ENCODE measurements around the gene PKNOX2.

Gene PKNOX2

GRCh38 chr11:125247431-125247830 is 82.9 kb downstream of the PKNOX2 start:
- Histone ChIP-seq H3K9me3 (ENCODE audit: insufficient read depth, low read length, severe bottlenecking) (no peaks in the 10 kb centered on the region), H3K4me3 (ENCODE audit: low read depth in 1 of 2, low read length in 2 of 2) (no peak overlapping the region), H3K9ac (ENCODE audit: low read depth, low read length) (no peak overlapping the region), H4K20me1 (ENCODE audit: insufficient read depth, low read length) (no peaks in the 10 kb centered on the region), H3K27ac (ENCODE audit: low read length) (no peak overlapping the region), H2AFZ (ENCODE audit: low read depth, low read length) (no peak overlapping the region), H3K36me3 (ENCODE audit: insufficient read depth, low read length) (no peaks in the 10 kb centered on the region), H3K27me3 (ENCODE audit: insufficient read depth, low read length, poor library complexity) (peaks cover 7% of the 10 kb centered on the region), H3K4me2 (ENCODE audit: insufficient read depth, low read length) (no peak overlapping the region), H3K4me1 (ENCODE audit: insufficient read depth, low read length) (no peaks in the 10 kb centered on the region), H3K79me2 (ENCODE audit: insufficient read depth, low read length) (no peaks in the 10 kb centered on the region)
- ATAC-seq (ENCODE audit: insufficient read depth, low read depth) (no peak), DNase-seq (no peak)
- no peak for TF ChIP-seq CTCF (IDR thresholded peaks at IDR 0.05; ENCODE audit: borderline replicate concordance, extremely low read depth, low read length, poor library complexity, severe bottlenecking)
- no peak for TF ChIP-seq EZH2 (IDR thresholded peaks at IDR 0.05; ENCODE audit: borderline replicate concordance, low read depth, low read length, severe bottlenecking)

GRCh38 chr11:125250318-125251213 is 86.0 kb downstream of the PKNOX2 start:
- H3K4me1 ChIP-seq (ENCODE audit: insufficient read depth, low read length) = no peaks in the 10 kb centered on the region

GRCh38 chr11:125251214-125251545 is 86.6 kb downstream of the PKNOX2 start:
- ATAC-seq (ENCODE audit: insufficient read depth, low read depth) = no peak
- Histone ChIP-seq H3K27ac (ENCODE audit: low read length) (no peak overlapping the region), H2AFZ (ENCODE audit: low read depth, low read length) (no peak overlapping the region), H3K4me3 (ENCODE audit: low read depth in 1 of 2, low read length in 2 of 2) (no peak overlapping the region), H3K4me2 (ENCODE audit: insufficient read depth, low read length) (no peak overlapping the region), H4K20me1 (ENCODE audit: insufficient read depth, low read length) (no peaks in the 10 kb centered on the region), H3K79me2 (ENCODE audit: insufficient read depth, low read length) (no peaks in the 10 kb centered on the region), H3K9ac (ENCODE audit: low read depth, low read length) (no peak overlapping the region), H3K4me1 (ENCODE audit: insufficient read depth, low read length) (no peaks in the 10 kb centered on the region), H3K27me3 (ENCODE audit: insufficient read depth, low read length, poor library complexity) (peaks cover 3% of the 10 kb centered on the region), H3K36me3 (ENCODE audit: insufficient read depth, low read length) (no peaks in the 10 kb centered on the region), H3K9me3 (ENCODE audit: insufficient read depth, low read length, severe bottlenecking) (no peaks in the 10 kb centered on the region)
- DNase-seq = no peak
- no peak for TF ChIP-seq EZH2 (IDR thresholded peaks at IDR 0.05; ENCODE audit: borderline replicate concordance, low read depth, low read length, severe bottlenecking)
- TF ChIP-seq CTCF (IDR thresholded peaks at IDR 0.05; ENCODE audit: borderline replicate concordance, extremely low read depth, low read length, poor library complexity, severe bottlenecking) = no peak

More at GRCh38 chr11:125250318-125251213, 86.0 kb downstream of the PKNOX2 start:
- no peak for ATAC-seq (ENCODE audit: insufficient read depth, low read depth)
- Histone ChIP-seq H3K27ac (ENCODE audit: low read length) (no peak overlapping the region), H3K9ac (ENCODE audit: low read depth, low read length) (no peak overlapping the region), H3K4me3 (ENCODE audit: low read depth in 1 of 2, low read length in 2 of 2) (no peak overlapping the region), H4K20me1 (ENCODE audit: insufficient read depth, low read length) (no peaks in the 10 kb centered on the region), H3K9me3 (ENCODE audit: insufficient read depth, low read length, severe bottlenecking) (no peaks in the 10 kb centered on the region), H3K27me3 (ENCODE audit: insufficient read depth, low read length, poor library complexity) (peaks cover 7% of the 10 kb centered on the region), H3K36me3 (ENCODE audit: insufficient read depth, low read length) (no peaks in the 10 kb centered on the region), H3K4me2 (ENCODE audit: insufficient read depth, low read length) (no peak overlapping the region), H3K79me2 (ENCODE audit: insufficient read depth, low read length) (no peaks in the 10 kb centered on the region), H2AFZ (ENCODE audit: low read depth, low read length) (no peak overlapping the region)
- no peak for DNase-seq
- TF ChIP-seq CTCF (IDR thresholded peaks at IDR 0.05; ENCODE audit: borderline replicate concordance, extremely low read depth, low read length, poor library complexity, severe bottlenecking) (no peak), EZH2 (IDR thresholded peaks at IDR 0.05; ENCODE audit: borderline replicate concordance, low read depth, low read length, severe bottlenecking) (no peak)
